HEK293 (cell line): Measurements from ENCODE around the gene ZNF319.

Experiments
- CTCF ChIA-PET: fragments of 350-600 bp; formaldehyde crosslinking; extraction: SDS; loops from one replicate; lab custom pipeline; 2021; ENCODE audit warnings: antibody characterized with exemption; lab: Yijun Ruan, JAX
- POLR2A ChIA-PET: fragments of 300-600 bp; formaldehyde crosslinking; extraction: SDS; loops from one replicate; lab custom pipeline; 2020; ENCODE audit warnings: antibody characterized with exemption, inconsistent platforms; lab: Yijun Ruan, JAX
- H3K27ac ChIP-seq: fragments of 200-500 bp; sonication (Bioruptor generic); 2 replicates; pipeline ENCODE4 v1.5.1; 2014; ENCODE audit warnings: low read depth, low read length, control low read depth, inconsistent platforms; ENCODE audit errors: extremely low read depth
- H3K36me3 ChIP-seq, 2 experiments: fragments of 200-500 bp in 1 of 2; sonication (Bioruptor generic) in 1 of 2; 1 replicate in 1 of 2; 2 replicates in 1 of 2; pipeline ENCODE4 v1.5.1; 2014 to 2017; ENCODE audit warnings: inconsistent platforms in 2 of 2, low read length in 2 of 2; ENCODE audit not compliant: control insufficient read depth in 2 of 2, insufficient read depth in 1 of 2
- H3K4me1 ChIP-seq: fragments of 200-500 bp; sonication (Bioruptor generic); 2 replicates; pipeline ENCODE4 v1.5.1; 2014; ENCODE audit warnings: mild to moderate bottlenecking, low read length, inconsistent platforms; ENCODE audit not compliant: control insufficient read depth, insufficient read depth
- H3K4me3 ChIP-seq: 2 replicates; pipeline ENCODE4 v1.5.1; 2011; ENCODE audit warnings: low read depth, mild to moderate bottlenecking, control low read depth, low read length, moderate library complexity
- H3K9me3 ChIP-seq: fragments of 200-500 bp; sonication (Bioruptor generic); 2 replicates; pipeline ENCODE4 v1.5.1; 2014; ENCODE audit warnings: low read depth, low read length, inconsistent platforms; ENCODE audit not compliant: control insufficient read depth, insufficient read depth
- ATF2 ChIP-seq: fragments of 450-650 bp; formaldehyde crosslinking; IDR thresholded peaks from 2 replicates; pipeline ENCODE4 v1.5.1; 2016; ENCODE audit warnings: missing biosample characterization, missing genetic modification characterization, low read depth
- BCL11A ChIP-seq: fragments of 450-650 bp; formaldehyde crosslinking; IDR thresholded peaks from 2 replicates; pipeline ENCODE4 v1.5.1; 2016; ENCODE audit warnings: low read depth, missing biosample characterization, missing genetic modification characterization
- HOXD13 ChIP-seq: sonication (generic); formaldehyde crosslinking; IDR thresholded peaks from 2 replicates; pipeline ENCODE4 v1.8.0; 2022; ENCODE audit warnings: missing genetic modification reagents, borderline replicate concordance
- KLF7 ChIP-seq: fragments of 450-650 bp; formaldehyde crosslinking; IDR thresholded peaks from 2 replicates; pipeline ENCODE4 v1.5.1; 2016; ENCODE audit warnings: missing biosample characterization, missing genetic modification characterization, borderline replicate concordance
- SP3 ChIP-seq: fragments of 450-650 bp; formaldehyde crosslinking; IDR thresholded peaks from 2 replicates; pipeline ENCODE4 v1.5.1; 2016; ENCODE audit warnings: missing biosample characterization, missing genetic modification characterization
- TRIM28 ChIP-seq: IDR thresholded peaks from 2 replicates; pipeline ENCODE4 v1.6.1; 2011; ENCODE audit warnings: low read length, control low read depth, borderline replicate concordance
- ZNF266 ChIP-seq: fragments of 450-650 bp; formaldehyde crosslinking; IDR thresholded peaks from 2 replicates; pipeline ENCODE4 v1.5.1; 2016; ENCODE audit warnings: missing biosample characterization, missing genetic modification characterization, low read depth
- ZNF280C ChIP-seq: fragments of 450-650 bp; formaldehyde crosslinking; IDR thresholded peaks from 2 replicates; pipeline ENCODE4 v1.5.1; 2016; ENCODE audit warnings: missing biosample characterization, missing genetic modification characterization
- ZNF416 ChIP-seq: fragments of 450-650 bp; formaldehyde crosslinking; IDR thresholded peaks from 2 replicates; pipeline ENCODE4 v1.5.1; 2016; ENCODE audit warnings: missing biosample characterization, missing genetic modification characterization
- ZNF426 ChIP-seq: fragments of 450-650 bp; formaldehyde crosslinking; IDR thresholded peaks from 2 replicates; pipeline ENCODE4 v1.5.1; 2017; ENCODE audit warnings: missing biosample characterization, missing genetic modification characterization, mild to moderate bottlenecking, inconsistent platforms, moderate library complexity
- ZNF544 ChIP-seq: fragments of 450-650 bp; formaldehyde crosslinking; IDR thresholded peaks from 2 replicates; pipeline ENCODE4 v1.5.0; 2017; ENCODE audit warnings: missing biosample characterization, missing genetic modification characterization
- ZNF549 ChIP-seq: fragments of 450-650 bp; IDR thresholded peaks from 2 replicates; pipeline ENCODE4 v1.5.1; 2018; ENCODE audit warnings: missing biosample characterization, missing genetic modification characterization, mild to moderate bottlenecking, inconsistent platforms, moderate library complexity
- ZNF561 ChIP-seq: fragments of 450-650 bp; IDR thresholded peaks from 2 replicates; pipeline ENCODE4 v1.5.1; 2018; ENCODE audit warnings: missing biosample characterization, missing genetic modification characterization, borderline replicate concordance
- ZNF623 ChIP-seq: fragments of 450-650 bp; formaldehyde crosslinking; IDR thresholded peaks from 2 replicates; pipeline ENCODE4 v1.5.1; 2016; ENCODE audit warnings: missing biosample characterization, missing genetic modification characterization
- ZNF658 ChIP-seq: fragments of 450-650 bp; formaldehyde crosslinking; IDR thresholded peaks from 2 replicates; pipeline ENCODE4; 2016; ENCODE audit warnings: missing biosample characterization, missing genetic modification characterization
- ZNF792 ChIP-seq: fragments of 450-650 bp; formaldehyde crosslinking; IDR thresholded peaks from 2 replicates; pipeline ENCODE4 v1.5.1; 2016; ENCODE audit warnings: missing biosample characterization, missing genetic modification characterization
- ZNF843 ChIP-seq: fragments of 450-650 bp; formaldehyde crosslinking; IDR thresholded peaks from 2 replicates; pipeline ENCODE4 v1.5.1; 2016; ENCODE audit warnings: missing biosample characterization, missing genetic modification characterization
- ZSCAN18 ChIP-seq: fragments of 450-650 bp; formaldehyde crosslinking; IDR thresholded peaks from 2 replicates; pipeline ENCODE4 v1.5.1; 2016; ENCODE audit warnings: missing biosample characterization, missing genetic modification characterization
- ZSCAN23 ChIP-seq: fragments of 450-650 bp; formaldehyde crosslinking; IDR thresholded peaks from 2 replicates; pipeline ENCODE4 v1.5.1; 2016; ENCODE audit warnings: missing biosample characterization, missing genetic modification characterization
- ZSCAN30 ChIP-seq: fragments of 450-650 bp; IDR thresholded peaks from 2 replicates; pipeline ENCODE4 v1.5.1; 2018; ENCODE audit warnings: missing biosample characterization, mild to moderate bottlenecking, missing genetic modification characterization, moderate library complexity
- ZSCAN4 ChIP-seq: fragments of 450-650 bp; formaldehyde crosslinking; IDR thresholded peaks from 2 replicates; pipeline ENCODE4 v1.5.1; 2017; ENCODE audit warnings: missing biosample characterization, missing genetic modification characterization
- TF ChIP-seq, protein P1 (sequence below): fragments of 450-650 bp; formaldehyde crosslinking; IDR thresholded peaks from 2 replicates; pipeline ENCODE4 v1.5.1; 2017; ENCODE audit warnings: missing biosample characterization, missing genetic modification characterization

ZNF319 gene

GRCh38 chr16:57992084-57992483 is 8.4 kb downstream of the ZNF319 start:
- H3K27ac ChIP-seq, result no peak overlapping the region
- no peaks in the 10 kb centered on the region for H3K4me1 ChIP-seq
- ChIA-PET CTCF (interaction anchor here (1.1 kb wide), 1 partner anchor 92 kb away, joined by 3 read pairs; no protein-coding TSS in a partner anchor), POLR2A (no interaction called here)
- H3K36me3 ChIP-seq, result peaks cover 0 to 27% of the 10 kb centered on the region in 2 experiments; a peak in 1 of 3 replicates
- H3K4me3 ChIP-seq, result no peak overlapping the region
- H3K9me3 ChIP-seq, result no peaks in the 10 kb centered on the region
- TF ChIP-seq ZNF792 (tag by site-specific recombination) (no peak), ZNF549 (tag by site-specific recombination) (no peak), HOXD13 (no peak), ATF2 (no peak), ZNF280C (tag by site-specific recombination) (no peak), ZNF416 (tag by site-specific recombination) (no peak), TRIM28 (no peak), ZNF426 (tag by site-specific recombination) (no peak)
- TF ChIP-seq, protein P1, sequence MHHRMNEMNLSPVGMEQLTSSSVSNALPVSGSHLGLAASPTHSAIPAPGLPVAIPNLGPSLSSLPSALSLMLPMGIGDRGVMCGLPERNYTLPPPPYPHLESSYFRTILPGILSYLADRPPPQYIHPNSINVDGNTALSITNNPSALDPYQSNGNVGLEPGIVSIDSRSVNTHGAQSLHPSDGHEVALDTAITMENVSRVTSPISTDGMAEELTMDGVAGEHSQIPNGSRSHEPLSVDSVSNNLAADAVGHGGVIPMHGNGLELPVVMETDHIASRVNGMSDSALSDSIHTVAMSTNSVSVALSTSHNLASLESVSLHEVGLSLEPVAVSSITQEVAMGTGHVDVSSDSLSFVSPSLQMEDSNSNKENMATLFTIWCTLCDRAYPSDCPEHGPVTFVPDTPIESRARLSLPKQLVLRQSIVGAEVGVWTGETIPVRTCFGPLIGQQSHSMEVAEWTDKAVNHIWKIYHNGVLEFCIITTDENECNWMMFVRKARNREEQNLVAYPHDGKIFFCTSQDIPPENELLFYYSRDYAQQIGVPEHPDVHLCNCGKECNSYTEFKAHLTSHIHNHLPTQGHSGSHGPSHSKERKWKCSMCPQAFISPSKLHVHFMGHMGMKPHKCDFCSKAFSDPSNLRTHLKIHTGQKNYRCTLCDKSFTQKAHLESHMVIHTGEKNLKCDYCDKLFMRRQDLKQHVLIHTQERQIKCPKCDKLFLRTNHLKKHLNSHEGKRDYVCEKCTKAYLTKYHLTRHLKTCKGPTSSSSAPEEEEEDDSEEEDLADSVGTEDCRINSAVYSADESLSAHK (tag by site-specific recombination), result no peak

DNA sequence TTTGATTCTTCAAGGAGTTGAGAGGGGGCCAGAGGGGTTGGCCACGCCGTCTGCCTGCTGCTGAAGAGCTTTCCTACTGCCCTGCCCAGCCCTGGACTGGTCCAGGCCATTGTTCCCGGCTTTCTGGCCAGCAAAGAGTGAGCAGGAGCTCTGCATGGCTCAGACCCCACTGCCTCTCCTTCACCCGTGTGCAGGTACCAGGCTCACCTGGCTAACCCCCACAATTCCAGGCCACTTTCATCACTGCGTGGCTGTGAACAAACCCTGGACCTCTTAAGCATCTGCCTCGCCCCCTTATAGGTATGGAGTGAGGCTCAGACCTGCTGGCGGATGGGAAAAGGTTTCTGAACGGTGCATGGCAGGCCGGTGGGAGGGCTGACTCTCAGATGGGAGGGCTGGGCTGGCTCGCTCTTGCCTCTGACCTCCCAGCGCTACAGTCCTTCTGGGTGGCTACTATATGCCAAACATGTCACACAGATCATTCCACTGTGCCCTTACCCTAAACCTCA is 8.9 kb downstream of the ZNF319 start:
- POLR2A ChIA-PET, result no interaction called here
- CTCF ChIA-PET, result interaction anchor here (1.1 kb wide), 1 partner anchor 92 kb away, joined by 3 read pairs; no protein-coding TSS in a partner anchor
- Histone ChIP-seq H3K27ac (no peak overlapping the region), H3K9me3 (no peaks in the 10 kb centered on the region), H3K36me3 (peaks cover 0 to 22% of the 10 kb centered on the region in 2 experiments; a peak in 1 of 3 replicates), H3K4me1 (no peaks in the 10 kb centered on the region), H3K4me3 (no peak overlapping the region)
- TF ChIP-seq KLF7 (tag by site-specific recombination), result no peak
- TF ChIP-seq ZNF843 (tag by site-specific recombination), result no peak
- TF ChIP-seq ZNF266, result no peak
- TF ChIP-seq ZNF658, result no peak
- TF ChIP-seq SP3 (tag by site-specific recombination), result no peak
- no peak for TF ChIP-seq BCL11A (tag by site-specific recombination)
- TF ChIP-seq, protein P1 (tag by site-specific recombination), result no peak
- TF ChIP-seq ZNF561 (tag by site-specific recombination), result no peak
- no peak for TF ChIP-seq ZNF623 (tag by site-specific recombination)
- no peak for TF ChIP-seq ZSCAN4 (tag by site-specific recombination)
- no peak for TF ChIP-seq ZSCAN18 (tag by site-specific recombination)
- TF ChIP-seq ZNF544, result no peak
- TF ChIP-seq ZSCAN30, result no peak
- no peak for TF ChIP-seq ZSCAN23 (tag by site-specific recombination)
